Purkinje cell (primary cell): ENCODE results near the gene NPIPB12. TPM values are rescaled to one million over a fixed set of nuclear protein-coding genes. Genes with fewer than 3 reads are reported as not detected.

Experiments used
- polyA plus RNA-seq: library from polyadenylated mRNA; unstranded; fragments of >200 nt; fragmentation: Nextera tagmentation; gene quantifications from 2 replicates; pipeline ENCODE4 v1.2.1, GENCODE V29; 2014

Gene NPIPB12
- 8.1 and 18.4 TPM in 2 replicates for polyA plus RNA-seq

DNA sequence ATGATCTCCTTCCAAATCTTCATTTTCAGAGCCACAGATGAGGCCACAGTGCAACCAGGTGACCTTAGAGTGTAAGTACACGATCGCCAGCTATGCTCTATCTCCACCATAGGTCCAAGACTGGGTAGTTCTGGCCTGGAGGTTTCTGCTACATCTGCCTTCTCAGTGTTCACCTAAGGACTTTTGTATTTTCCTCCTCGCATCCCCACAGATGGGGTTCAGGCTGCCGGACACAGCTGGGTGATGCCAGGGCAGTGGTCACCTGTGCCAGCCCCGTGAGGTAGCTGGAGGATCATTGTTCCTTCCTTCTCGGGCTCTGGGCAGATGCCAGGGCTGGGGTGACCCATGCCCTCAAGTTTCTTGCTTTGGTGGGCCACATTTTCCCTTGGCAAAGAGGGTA, at the start of gene NPIPB12:
Gene NPIPB12 (minus strand): TSS at position 101 of the 400 bp plus-strand sequence.

DNA sequence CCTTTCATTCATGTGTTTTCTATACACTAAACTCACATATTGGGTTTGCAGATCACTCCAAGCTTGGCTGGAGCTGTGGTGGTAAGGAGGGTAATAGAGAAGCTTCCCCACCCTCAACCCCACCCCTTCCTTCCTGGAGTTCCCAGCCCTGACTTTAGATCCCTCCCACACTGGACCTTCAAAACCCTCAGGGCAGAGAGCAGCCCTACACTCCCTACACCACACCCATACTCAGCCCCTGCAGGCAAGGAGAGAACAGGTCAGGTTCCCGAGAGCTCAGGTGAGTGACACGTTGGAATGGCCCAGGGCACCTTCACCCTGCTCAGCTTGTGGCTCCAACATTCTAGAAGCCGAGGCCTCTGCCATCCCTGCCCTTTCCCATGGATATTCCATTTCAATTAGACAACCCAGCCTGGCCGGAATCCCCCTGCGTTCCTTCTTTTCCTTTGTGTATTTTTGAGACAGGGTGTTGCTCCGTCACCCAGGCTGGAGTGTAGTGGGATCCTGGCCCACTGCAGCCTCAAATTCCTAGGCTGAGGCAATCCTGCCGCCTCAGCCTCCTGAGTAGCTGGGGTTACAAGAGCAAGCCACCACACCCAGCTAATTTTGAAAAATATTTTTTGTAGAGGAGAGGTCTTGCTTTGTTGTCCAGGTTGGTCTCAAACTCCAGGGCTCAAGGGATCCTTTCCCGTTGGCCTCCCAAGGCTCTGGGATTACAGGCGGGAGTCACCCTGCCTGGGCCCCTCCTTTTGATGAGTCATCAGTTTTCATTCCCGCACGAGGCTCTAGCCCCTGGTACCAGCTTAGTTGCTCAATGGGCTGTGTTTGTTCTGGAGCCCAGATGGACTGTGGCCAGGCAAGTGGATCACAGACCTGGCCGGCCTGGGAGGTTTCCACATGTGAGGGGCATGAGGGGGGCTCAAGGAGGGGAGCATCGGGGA, 46.2 kb downstream of the NPIPB12 start, which contains the start of gene SULT1A4:
Gene SULT1A4 (plus strand): TSS at position 208 of the 941 bp plus-strand sequence. CDS start 1,473 bp downstream, outside the sequence.

DNA sequence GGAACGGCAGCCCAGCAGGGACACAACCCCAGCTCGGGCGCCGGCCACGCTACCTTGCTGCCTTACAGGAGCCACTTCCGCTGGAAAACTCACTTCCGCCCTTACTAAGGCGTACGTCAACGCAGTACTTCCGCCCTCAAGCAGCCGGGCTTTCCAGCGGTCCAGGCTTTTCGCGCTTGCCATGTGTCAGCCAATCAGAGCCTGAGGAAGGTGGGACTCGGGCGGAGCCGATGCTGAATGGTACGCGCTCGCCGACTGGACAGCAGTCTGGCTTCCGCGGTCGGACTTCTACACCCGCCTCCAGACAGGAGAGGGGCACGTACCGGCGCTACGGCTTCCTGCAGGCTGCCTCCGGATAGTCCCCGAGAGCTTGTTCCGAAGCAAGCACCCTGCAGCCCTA, 51.9 kb downstream of the NPIPB12 start, which contains the start of the genes BOLA2 and SLX1B:
Gene BOLA2 (minus strand): TSS at position 83 of the 400 bp plus-strand sequence. CDS start 98 bp downstream, outside the sequence.
Gene SLX1B (plus strand): TSS at position 265 of the 400 bp plus-strand sequence.

Other genes starting within 250 kb of the NPIPB12 start
- gene NPIPB11, start 99.7 kb downstream of the NPIPB12 start, polyA plus RNA-seq, result 0.07 TPM in 1 of 2 replicates, not detected in the other
- gene BOLA2, start 52.1 kb downstream of the NPIPB12 start, polyA plus RNA-seq, result 0.36 and 0.75 TPM in 2 replicates
- 2.6 and 6.1 TPM in 2 replicates for gene SLX1B, start 51.9 kb downstream of the NPIPB12 start, polyA plus RNA-seq
- 0.46 and 1.4 TPM in 2 replicates for gene SULT1A4, start 46.5 kb downstream of the NPIPB12 start, polyA plus RNA-seq
- not detected in 2 replicates for gene SPN, start 156.8 kb upstream of the NPIPB12 start, polyA plus RNA-seq
- gene QPRT, start 172.8 kb upstream of the NPIPB12 start, polyA plus RNA-seq, result 1.3 and 2.5 TPM in 2 replicates
- gene C16orf54, start 239.6 kb upstream of the NPIPB12 start, polyA plus RNA-seq, result not detected in 2 replicates